Spleen (tissue), 11 donors: ENCODE data around the gene MIB2. TPM values are rescaled to one million over a fixed set of nuclear protein-coding genes. Genes with fewer than 3 reads are reported as not detected.
"Not testable (repeated sequence)": the region's sequence is repeated elsewhere in the genome, so short reads cannot be mapped to it uniquely, and the experiment has no call there.

Experiments used
- DNase-seq: peaks from one replicate; pipeline ENCODE4 v3.0.0-alpha.2; 2020
- H3K27ac ChIP-seq, 8 donors: fragments of 200-600 bp; sonication (generic) in 7 of 8; 1 replicate in 4 of 8; 2 replicates in 4 of 8; pipeline versions ENCODE4 v1.5.0 to v1.8.0; 2016 to 2021; ENCODE audit warnings: inconsistent platforms in 4 of 8, mild to moderate bottlenecking in 4 of 8, moderate library complexity in 1 of 8
- H3K27me3 ChIP-seq, 7 donors: fragments of 200-600 bp; sonication (generic) in 6 of 7; replicated peaks in 1 of 7; 1 replicate in 4 of 7; 2 replicates in 3 of 7; pipeline versions ENCODE4 v1.5.0 to v1.8.0; 2016 to 2021; ENCODE audit warnings: inconsistent platforms in 3 of 7, mild to moderate bottlenecking in 1 of 7
- H3K36me3 ChIP-seq, 6 donors: fragments of 200-600 bp; sonication (generic) in 5 of 6; 1 replicate in 4 of 6; 2 replicates in 2 of 6; pipeline versions ENCODE4 v1.5.0 to v1.8.0; 2016 to 2021; ENCODE audit warnings: inconsistent platforms in 2 of 6
- H3K4me1 ChIP-seq, 6 donors: fragments of 200-600 bp; sonication (generic) in 5 of 6; 1 replicate in 3 of 6; 2 replicates in 3 of 6; pipeline versions ENCODE4 v1.5.0 to v1.8.0; 2016 to 2021; ENCODE audit warnings: inconsistent platforms in 3 of 6
- H3K4me3 ChIP-seq, 8 donors: fragments of 200-600 bp; sonication (generic) in 7 of 8; 1 replicate in 4 of 8; 2 replicates in 4 of 8; pipeline versions ENCODE4 v1.5.0 to v1.8.0; 2016 to 2021; ENCODE audit warnings: inconsistent platforms in 4 of 8, mild to moderate bottlenecking in 4 of 8, moderate library complexity in 2 of 8
- H3K9me3 ChIP-seq, 8 donors: fragments of 200-600 bp; sonication (generic) in 7 of 8; 1 replicate in 4 of 8; 2 replicates in 4 of 8; pipeline versions ENCODE4 v1.5.0 to v1.8.0; 2016 to 2021; ENCODE audit warnings: inconsistent platforms in 4 of 8
- CTCF ChIP-seq, 11 experiments: fragments of 200-600 bp in 7 of 11; fragments of 450-650 bp in 4 of 11; sonication (generic) in 4 of 11; IDR thresholded peaks in 8 of 11; conservative IDR thresholded peaks in 3 of 11; 1 replicate in 7 of 11; 2 replicates in 4 of 11; pipeline versions ENCODE4 v1.4.0 to v1.8.0; 2016 to 2021; ENCODE audit warnings: antibody characterized with exemption in 11 of 11, inconsistent platforms in 4 of 11, mild to moderate bottlenecking in 1 of 11
- POLR2A ChIP-seq, 3 donors: fragments of 450-650 bp; IDR thresholded peaks; one replicate each; pipeline ENCODE4 v1.5.1; 2017; ENCODE audit warnings: antibody characterized with exemption in 3 of 3, mild to moderate bottlenecking in 1 of 3
- POLR2AphosphoS5 ChIP-seq, 3 donors: sonication (generic); formaldehyde crosslinking; IDR thresholded peaks; one replicate each; pipeline ENCODE4 v1.5.1; 2017; ENCODE audit warnings: antibody characterized with exemption in 3 of 3
- WGBS, 5 donors: extraction: QIAGEN DNeasy Blood & Tissue Kit in 3 of 5; methylation state at CpG; one replicate each; pipeline versions ENCODE4 v1.1.5 to v1.1.7; 2013 to 2018; 5-methylcytosine and 5-hydroxymethylcytosine counted together
- intact Hi-C: fragments of 100-400 bp; cut with DNase I; formaldehyde crosslinking; loops from one replicate; pipeline ENCODE4 v1.15.0; 2023; ENCODE audit warnings: low total_unique reads
- polyA plus RNA-seq, 3 donors: library from polyadenylated mRNA; stranded (reverse); fragments of 200-250 nt; gene quantifications; one replicate each; pipeline ENCODE4 v1.2.1, GENCODE V29; 2013
- total RNA-seq, 7 donors: library from RNA; depleted of rRNA in 3 of 7; stranded (reverse); fragments of >200 nt in 3 of 7; fragmentation: NEBNext Ultra II Directional in 4 of 7; extraction: Animal tissue kit (Norgen Biotek cat#: 25700) in 4 of 7; gene quantifications; one replicate each; pipeline versions ENCODE4 v1.1.0 to v1.2.1, GENCODE V29; 2016 to 2021
- donor health status: healthy with polysubstance abuse.
- donor health status: DM: no; HTN: no; CAD: no; lungs with moderate emphysema.
- donor health status: DM: no; HTN: no; CAD: no.
- donor health status: Bipolar disorder and iron deficiency.
- donor health status: healthy.
- donor health status: DM: no; HTN: no; CAD: no.
- donor health status: DM: yes; HTN: yes; CAD: no.

The MIB2 gene
- total and polyA plus RNA-seq, 10 donors: 46.2 to 165 (median 73.0) TPM

- Histone ChIP-seq H3K9me3 (no peaks in the 10 kb centered on the region), H3K4me1 (peaks cover 5 to 24% (median 16%) of the 10 kb centered on the region in 6 donors), H3K27ac (no peak overlapping the region), H3K27me3 (peaks cover 0 to 44% (median 6%) of the 10 kb centered on the region in 7 donors), H3K4me3 (no peak overlapping the region), H3K36me3 (no peaks in the 10 kb centered on the region)
- 74 to 89% (median 84%) methylated on average over 23 to 24 of the region's 24 CpGs for WGBS, 5 donors
- DNase-seq: no peak
- TF ChIP-seq CTCF (IDR thresholded peaks at IDR 0.05 in 8 of 11, conservative IDR thresholded peaks at IDR 0.05 in 3 of 11) (no peak), POLR2AphosphoS5 (IDR thresholded peaks at IDR 0.05) (no peak), POLR2A (IDR thresholded peaks at IDR 0.05) (no peak)
- intact Hi-C loops: no loop called here
These were observed 21.3 kb upstream of the MIB2 start for GRCh38 chr1:1593834-1594601.

- H3K9me3 ChIP-seq: no peaks in the 10 kb centered on the region
- WGBS, 5 donors: 58 to 73% (median 70%) methylated on average over 10 of the region's 10 CpGs
- H3K27ac ChIP-seq: no peak overlapping the region
- H3K36me3 ChIP-seq: no peaks in the 10 kb centered on the region
- TF ChIP-seq POLR2AphosphoS5 (IDR thresholded peaks at IDR 0.05): no peak
- no peak for TF ChIP-seq CTCF (IDR thresholded peaks at IDR 0.05 in 8 of 11, conservative IDR thresholded peaks at IDR 0.05 in 3 of 11)
- no peak for TF ChIP-seq POLR2A (IDR thresholded peaks at IDR 0.05)
- H3K4me1 ChIP-seq: peaks cover 8 to 29% (median 22%) of the 10 kb centered on the region in 6 donors
- intact Hi-C loops: no loop called here
- no peak overlapping the region for H3K4me3 ChIP-seq
- H3K27me3 ChIP-seq: peaks cover 0 to 44% (median 11%) of the 10 kb centered on the region in 7 donors
- no peak for DNase-seq
These were observed 20.6 kb upstream of the MIB2 start for GRCh38 chr1:1594602-1595260.

GRCh38 chr1:1595341-1595740 lies 20.0 kb upstream of the MIB2 start:
- H3K36me3 ChIP-seq, intact Hi-C loops, DNase-seq, H3K27ac ChIP-seq, H3K4me3 ChIP-seq, H3K9me3 ChIP-seq: not testable (repeated sequence)
- H3K4me1 ChIP-seq: peaks cover 8 to 32% (median 24%) of the 10 kb centered on the region in 6 donors
- 74 to 95% (median 87%) methylated on average over 2 of the region's 2 CpGs for WGBS, 5 donors
- H3K27me3 ChIP-seq: peaks cover 0 to 41% (median 13%) of the 10 kb centered on the region in 7 donors

- TF ChIP-seq POLR2AphosphoS5 (IDR thresholded peaks at IDR 0.05) (no peak), POLR2A (IDR thresholded peaks at IDR 0.05) (no peak), CTCF (IDR thresholded peaks at IDR 0.05 in 8 of 11, conservative IDR thresholded peaks at IDR 0.05 in 3 of 11) (no peak)
- Histone ChIP-seq H3K27ac (no peak overlapping the region), H3K4me1 (peaks cover 8 to 45% (median 32%) of the 10 kb centered on the region in 6 donors), H3K36me3 (no peaks in the 10 kb centered on the region), H3K4me3 (peak overlapping the region in 1 of 8 donors; percentile 39), H3K27me3 (peaks cover 0 to 51% (median 15%) of the 10 kb centered on the region in 7 donors), H3K9me3 (no peaks in the 10 kb centered on the region)
- no peak for DNase-seq
- 42 to 51% (median 48%) methylated on average over 10 to 12 of the region's 12 CpGs for WGBS, 5 donors
- intact Hi-C loops: no loop called here
These were observed 18.6 kb upstream of the MIB2 start for GRCh38 chr1:1596493-1597274.
